K562 (cell line): ENCODE results near the gene HTR1D. TPM values are rescaled to one million over a fixed set of nuclear protein-coding genes. Genes with fewer than 3 reads are reported as not detected.

Experiments used
- ESRRA ChIP-seq: fragments of 450-650 bp; IDR thresholded peaks from 2 replicates; pipeline ENCODE4 v1.6.1; 2014; ENCODE audit warnings: low read depth, mild to moderate bottlenecking, moderate library complexity, borderline replicate concordance
- FOSL1 ChIP-seq: fragments of 200-800 bp; sonication (Bioruptor generic); conservative IDR thresholded peaks from 2 replicates; pipeline ENCODE4 v1.6.1; 2016; ENCODE audit warnings: missing genetic modification characterization, missing compliant biosample characterization
- FUS ChIP-seq: fragments of 200-400 bp; formaldehyde crosslinking; optimal IDR thresholded peaks from 2 replicates; pipeline ENCODE3; 2017; ENCODE audit warnings: low read depth, low read length
- KAT8 ChIP-seq: fragments of 450-650 bp; IDR thresholded peaks from 2 replicates; pipeline ENCODE4 v1.6.1; 2016; ENCODE audit warnings: low read depth, mild to moderate bottlenecking
- KDM5B ChIP-seq: fragments of 200-600 bp; sonication (generic); IDR thresholded peaks from 2 replicates; pipeline ENCODE4 v1.6.1; 2012; ENCODE audit warnings: low read depth, mild to moderate bottlenecking, moderate library complexity, low read length, control low read depth, inconsistent platforms; ENCODE audit not compliant: insufficient replicate concordance
- KLF1 ChIP-seq: fragments of 450-650 bp; IDR thresholded peaks from 2 replicates; pipeline ENCODE4 v1.6.1; 2016; ENCODE audit warnings: missing genetic modification characterization, missing compliant biosample characterization
- L3MBTL2 ChIP-seq: fragments of 450-650 bp; IDR thresholded peaks from 2 replicates; pipeline ENCODE4 v1.6.1; 2016; ENCODE audit warnings: mild to moderate bottlenecking, moderate library complexity
- NR2C2 ChIP-seq, 2 experiments: fragments of 200-800 bp in 1 of 2; sonication (Bioruptor generic) in 1 of 2; sonication (generic) in 1 of 2; formaldehyde crosslinking in 1 of 2; IDR thresholded peaks; 2 replicates each; pipeline versions ENCODE4 v1.6.1 to v1.8.0; 2016 to 2022; ENCODE audit warnings: mild to moderate bottlenecking in 1 of 2, missing compliant biosample characterization in 1 of 2, missing genetic modification characterization in 1 of 2, missing genetic modification reagents in 1 of 2
- POLR3A ChIP-seq: IDR thresholded peaks from 2 replicates; pipeline ENCODE4 v1.6.1; 2011; ENCODE audit warnings: borderline replicate concordance, mild to moderate bottlenecking, moderate library complexity; ENCODE audit not compliant: insufficient read length, insufficient read depth; ENCODE audit errors: extremely low read depth
- RBFOX2 ChIP-seq: fragments of 200-400 bp; formaldehyde crosslinking; IDR thresholded peaks from 2 replicates; pipeline ENCODE4 v1.6.1; 2017; ENCODE audit warnings: low read depth, mild to moderate bottlenecking, low read length, moderate library complexity
- SMAD1 ChIP-seq: fragments of 150-350 bp; IDR thresholded peaks from 2 replicates; pipeline ENCODE4 v1.6.1; 2014; ENCODE audit warnings: low read length, low read depth; ENCODE audit not compliant: partially characterized antibody
- THRA ChIP-seq: fragments of 450-650 bp; IDR thresholded peaks from 2 replicates; pipeline ENCODE4 v1.6.1; 2017; ENCODE audit warnings: mild to moderate bottlenecking, moderate library complexity
- ZBTB33 ChIP-seq: sonication (generic); formaldehyde crosslinking; IDR thresholded peaks from 2 replicates; pipeline ENCODE4 v1.8.1; 2023; ENCODE audit warnings: mild to moderate bottlenecking, missing genetic modification reagents
- ZBTB7A ChIP-seq: IDR thresholded peaks from 2 replicates; pipeline ENCODE4 v1.6.1; 2011; ENCODE audit warnings: low read depth, mild to moderate bottlenecking, low read length, moderate library complexity, borderline replicate concordance; ENCODE audit not compliant: control insufficient read depth
- ZNF12 ChIP-seq: sonication (generic); formaldehyde crosslinking; IDR thresholded peaks from 2 replicates; pipeline ENCODE4 v1.4.0; 2020; ENCODE audit warnings: mild to moderate bottlenecking, missing genetic modification reagents
- ZNF398 ChIP-seq: fragments of 250-450 bp; sonication (Bioruptor Pico); IDR thresholded peaks from 2 replicates; pipeline ENCODE4 v1.8.0; 2021; ENCODE audit warnings: moderate library complexity, mild to moderate bottlenecking, inconsistent platforms
- ZNF511 ChIP-seq: sonication (generic); formaldehyde crosslinking; IDR thresholded peaks from 2 replicates; pipeline ENCODE4 v1.8.0; 2022; ENCODE audit warnings: mild to moderate bottlenecking, missing genetic modification reagents
- ZNF717 ChIP-seq: fragments of 250-450 bp; sonication (Bioruptor Pico); IDR thresholded peaks from 2 replicates; pipeline ENCODE4 v1.5.0; 2021
- polyA plus RNA-seq, 8 experiments: library from polyadenylated mRNA; depleted of rRNA in 4 of 8; stranded (reverse) in 5 of 8; unstranded in 3 of 8; fragments of >200 nt; fragmentation: Nextera tagmentation in 2 of 8; fragmentation: Illumina TruSeq in 1 of 8; extraction: Ambion mirVana in 2 of 8; extraction: Trizol in 1 of 8; gene quantifications; 2 replicates each; pipeline versions ENCODE4 v1.2.1 to v1.2.3, GENCODE V29; 2011 to 2014; ENCODE audit warnings: inconsistent platforms in 1 of 8, missing spikeins in 1 of 8
- total RNA-seq, 7 experiments: library from RNA; depleted of rRNA in 6 of 7; stranded (reverse); fragments of >200 nt in 6 of 7; fragmentation: Illumina TruSeq in 2 of 7; extraction: Trizol in 2 of 7; gene quantifications; 2 replicates each; pipeline versions ENCODE4 v1.2.1 to v1.2.3, GENCODE V29; 2011 to 2021; ENCODE audit warnings: low replicate concordance in 1 of 7

The HTR1D gene
- total and polyA plus RNA-seq, 9 of the 15 experiments (the other 6 are each of a cell fraction or from before 2014, with no cell fraction given): 0.03 to 0.09 (median 0.04) TPM; not detected in 4

- TF ChIP-seq RBFOX2 (peak; percentile 73), THRA (no peak), FUS (no peak), KLF1 (peak; percentile 68), NR2C2 (CRISPR knock-in tag; IDR thresholded peaks at IDR 0.05) (peak; percentile 64; the same call in 1 of the 2 replicates), NR2C2 (tag; IDR thresholded peaks at IDR 0.05) (no peak), ZBTB33 (CRISPR knock-in tag) (no peak; the same call in 1 of the 2 replicates), POLR3A (no peak), ZNF511 (CRISPR knock-in tag) (peak; percentile 61; the same call in 1 of the 2 replicates), ZNF398 (CRISPR knock-in tag) (no peak), ZBTB7A (peak; percentile 69; the same call in 1 of the 2 replicates), ZNF12 (CRISPR knock-in tag) (0 out of 2 replicates have a peak, but pooled peaks have one; percentile 67), KDM5B (peak; percentile 53), KAT8 (no peak), ZNF717 (CRISPR knock-in tag) (no peak), ESRRA (peak; percentile 85), SMAD1 (no peak), L3MBTL2 (peak; percentile 89), FOSL1 (tag) (peak; percentile 36; the same call in 1 of the 2 replicates)
Observed at GRCh38 chr1:23177438-23178380, 39.6 kb downstream of the HTR1D start (continued).
